ENCODE data around the gene MYLIP. TPM values are rescaled to one million over a fixed set of nuclear protein-coding genes. Genes with fewer than 3 reads are reported as not detected.

Gene MYLIP
- total and polyA plus RNA-seq, 2 experiments from 2014 or later = 26.7 to 33.8 TPM

GRCh38 chr6:16092990-16093389, 35.9 kb upstream of the MYLIP start:
- no peak for DNase-seq (ENCODE audit: low spot score)
- no peak for ATAC-seq
- Histone ChIP-seq H3K4me2 (no peak overlapping the region), H3K79me2 (replicated peaks; ENCODE audit: insufficient read depth) (no peaks in the 10 kb centered on the region), H3K4me3 (no peak overlapping the region), H3K27me3 (ENCODE audit: insufficient read depth) (no peaks in the 10 kb centered on the region), H3F3A (replicated peaks; ENCODE audit: low read depth) (no peaks in the 10 kb centered on the region), H3K4me1 (ENCODE audit: insufficient read depth) (no peaks in the 10 kb centered on the region), H3K36me3 (ENCODE audit: insufficient read depth) (no peaks in the 10 kb centered on the region), H3K27ac (ENCODE audit: low read depth) (no peak overlapping the region), H2AFZ (no peak overlapping the region), H4K20me1 (replicated peaks; ENCODE audit: insufficient read depth) (no peaks in the 10 kb centered on the region), H3K9me2 (ENCODE audit: insufficient read depth) (peaks cover 7% of the 10 kb centered on the region; the same call in 1 of the 2 replicates)
- Mint-ChIP-seq H3K4me3 (no peak overlapping the region), H3K9me3 (no peaks in the 10 kb centered on the region), H3K27ac (no peak overlapping the region), H3K4me1 (no peaks in the 10 kb centered on the region; the same call in 2 of the 3 replicates), H3K27me3 (ENCODE audit: insufficient read depth, low read depth, poor library complexity) (peaks cover 4% of the 10 kb centered on the region), H3K36me3 (ENCODE audit: low read depth) (no peaks in the 10 kb centered on the region)
- TF ChIP-seq, protein P1, sequence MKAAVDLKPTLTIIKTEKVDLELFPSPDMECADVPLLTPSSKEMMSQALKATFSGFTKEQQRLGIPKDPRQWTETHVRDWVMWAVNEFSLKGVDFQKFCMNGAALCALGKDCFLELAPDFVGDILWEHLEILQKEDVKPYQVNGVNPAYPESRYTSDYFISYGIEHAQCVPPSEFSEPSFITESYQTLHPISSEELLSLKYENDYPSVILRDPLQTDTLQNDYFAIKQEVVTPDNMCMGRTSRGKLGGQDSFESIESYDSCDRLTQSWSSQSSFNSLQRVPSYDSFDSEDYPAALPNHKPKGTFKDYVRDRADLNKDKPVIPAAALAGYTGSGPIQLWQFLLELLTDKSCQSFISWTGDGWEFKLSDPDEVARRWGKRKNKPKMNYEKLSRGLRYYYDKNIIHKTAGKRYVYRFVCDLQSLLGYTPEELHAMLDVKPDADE (IDR thresholded peaks at IDR 0.05) = no peak

GRCh38 chr6:16095180-16095579, 33.7 kb upstream of the MYLIP start:
- Mint-ChIP-seq H3K27me3 (ENCODE audit: insufficient read depth, low read depth, poor library complexity) (peaks cover 4% of the 10 kb centered on the region), H3K4me1 (no peaks in the 10 kb centered on the region; the same call in 2 of the 3 replicates), H3K4me3 (no peak overlapping the region), H3K27ac (no peak overlapping the region), H3K9me3 (peaks cover 7% of the 10 kb centered on the region; the same call in 2 of the 3 replicates), H3K36me3 (ENCODE audit: low read depth) (no peaks in the 10 kb centered on the region; the same call in 2 of the 3 replicates)
- no peak overlapping the region for H3K4me3 ChIP-seq
- H3K9me2 ChIP-seq (ENCODE audit: insufficient read depth) = peaks cover 12% of the 10 kb centered on the region
- TF ChIP-seq ZNF331 (CRISPR knock-in tag; IDR thresholded peaks at IDR 0.05; ENCODE audit: low read depth) (no peak), REST (IDR thresholded peaks at IDR 0.05; ENCODE audit: unreplicated experiment) (no peak)
- no peak overlapping the region for H3K27ac ChIP-seq (ENCODE audit: low read depth)
- no peaks in the 10 kb centered on the region for H3K4me1 ChIP-seq (ENCODE audit: insufficient read depth)
- no peak overlapping the region for H3K4me2 ChIP-seq
- no peaks in the 10 kb centered on the region for H3K27me3 ChIP-seq (ENCODE audit: insufficient read depth)
- no peak for ATAC-seq
- H4K20me1 ChIP-seq (replicated peaks; ENCODE audit: insufficient read depth) = no peaks in the 10 kb centered on the region
- H3F3A ChIP-seq (replicated peaks; ENCODE audit: low read depth) = no peaks in the 10 kb centered on the region
- DNase-seq (ENCODE audit: low spot score) = no peak
- H3K36me3 ChIP-seq (ENCODE audit: insufficient read depth) = no peaks in the 10 kb centered on the region; the same call in 1 of the 2 replicates
- peak overlapping the region; percentile 76; the same call in 1 of the 2 replicates for H2AFZ ChIP-seq
- no peaks in the 10 kb centered on the region for H3K79me2 ChIP-seq (replicated peaks; ENCODE audit: insufficient read depth)
